Fibroblast of the conjunctiva (primary cell): ENCODE measurements around the gene CPEB1.

ENCODE experiments used
- DNase-seq: peaks from one replicate; pipeline ENCODE4 v3.0.0-alpha.2; 2010; ENCODE audit warnings: low read depth

The CPEB1 gene

GRCh38 chr15:82647045-82647834 is at the start of gene CPEB1:
Gene CPEB1, minus strand, starts transcription at chr15:82647363. Its CDS starts 18,904 bp downstream, at chr15:82628459.
- no peak for DNase-seq

- DNase-seq = no peak
Observed at GRCh38 chr15:82692171-82692570, 45.0 kb upstream of the CPEB1 start.

GRCh38 chr15:82689147-82689546 is 42.0 kb upstream of the CPEB1 start:
- DNase-seq = no peak

GRCh38 chr15:82688691-82689090 is 41.5 kb upstream of the CPEB1 start:
- no peak for DNase-seq

GRCh38 chr15:82681371-82681770 is 34.2 kb upstream of the CPEB1 start:
- no peak for DNase-seq

GRCh38 chr15:82680200-82681102 is 33.3 kb upstream of the CPEB1 start:
- no peak for DNase-seq

GRCh38 chr15:82679626-82680199 is 32.5 kb upstream of the CPEB1 start:
- no peak for DNase-seq

- no peak for DNase-seq
Observed at GRCh38 chr15:82677720-82678323, 30.7 kb upstream of the CPEB1 start.

GRCh38 chr15:82674873-82675272 is 27.7 kb upstream of the CPEB1 start:
- no peak for DNase-seq

- DNase-seq = no peak
Observed at GRCh38 chr15:82670699-82671098, 23.5 kb upstream of the CPEB1 start.

GRCh38 chr15:82666606-82667005 is 19.4 kb upstream of the CPEB1 start:
- no peak for DNase-seq

GRCh38 chr15:82664021-82664420 is 16.9 kb upstream of the CPEB1 start:
- DNase-seq = no peak

- DNase-seq = no peak
Observed at GRCh38 chr15:82663186-82663600, 16.0 kb upstream of the CPEB1 start.

GRCh38 chr15:82662641-82663040 is 15.5 kb upstream of the CPEB1 start:
- no peak for DNase-seq

GRCh38 chr15:82660378-82660777 is 13.2 kb upstream of the CPEB1 start:
- no peak for DNase-seq

GRCh38 chr15:82656641-82657266 is 9.6 kb upstream of the CPEB1 start:
- no peak for DNase-seq

GRCh38 chr15:82655606-82656005 is 8.4 kb upstream of the CPEB1 start:
- DNase-seq = no peak

GRCh38 chr15:82653483-82654168 is 6.5 kb upstream of the CPEB1 start:
- no peak for DNase-seq

GRCh38 chr15:82651708-82652107 is 4.5 kb upstream of the CPEB1 start:
- DNase-seq = no peak

GRCh38 chr15:82650046-82650670 is 3.0 kb upstream of the CPEB1 start:
- DNase-seq = no peak
